PC-3 (cell line): ENCODE results near the gene UROD.

ENCODE experiments used
- EZH2phosphoT487 ChIP-seq: fragments of 300-600 bp; sonication (generic); IDR thresholded peaks from 2 replicates; pipeline ENCODE4 v1.6.1; 2018; ENCODE audit warnings: mild to moderate bottlenecking, antibody characterized with exemption, low read length, borderline replicate concordance
- TF ChIP-seq, protein P1 (sequence below): fragments of 300-600 bp; sonication (generic); conservative IDR thresholded peaks from 2 replicates; pipeline ENCODE4 v1.5.1; 2017; ENCODE audit warnings: antibody characterized with exemption, low read depth, mild to moderate bottlenecking, low read length

DNA sequence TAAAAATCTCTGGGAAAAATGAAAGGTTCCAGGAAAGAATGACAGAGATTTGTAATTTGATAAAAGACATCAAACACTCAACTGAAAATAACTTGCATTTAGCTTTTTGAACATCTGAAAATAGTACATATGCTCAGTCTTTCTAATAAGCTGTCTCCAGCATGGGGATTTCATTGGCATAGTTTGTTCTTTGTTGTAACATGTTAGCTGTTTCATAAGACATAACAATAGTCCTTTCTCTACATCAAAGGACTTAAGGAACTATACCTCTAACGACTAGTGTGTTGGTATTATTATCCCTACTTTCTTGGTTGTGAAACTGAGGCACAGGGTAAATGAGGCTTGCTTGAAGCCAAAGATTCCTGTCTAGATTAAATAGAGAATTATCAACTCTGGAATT, 47.7 kb upstream of the UROD start:
- TF ChIP-seq, protein P1, sequence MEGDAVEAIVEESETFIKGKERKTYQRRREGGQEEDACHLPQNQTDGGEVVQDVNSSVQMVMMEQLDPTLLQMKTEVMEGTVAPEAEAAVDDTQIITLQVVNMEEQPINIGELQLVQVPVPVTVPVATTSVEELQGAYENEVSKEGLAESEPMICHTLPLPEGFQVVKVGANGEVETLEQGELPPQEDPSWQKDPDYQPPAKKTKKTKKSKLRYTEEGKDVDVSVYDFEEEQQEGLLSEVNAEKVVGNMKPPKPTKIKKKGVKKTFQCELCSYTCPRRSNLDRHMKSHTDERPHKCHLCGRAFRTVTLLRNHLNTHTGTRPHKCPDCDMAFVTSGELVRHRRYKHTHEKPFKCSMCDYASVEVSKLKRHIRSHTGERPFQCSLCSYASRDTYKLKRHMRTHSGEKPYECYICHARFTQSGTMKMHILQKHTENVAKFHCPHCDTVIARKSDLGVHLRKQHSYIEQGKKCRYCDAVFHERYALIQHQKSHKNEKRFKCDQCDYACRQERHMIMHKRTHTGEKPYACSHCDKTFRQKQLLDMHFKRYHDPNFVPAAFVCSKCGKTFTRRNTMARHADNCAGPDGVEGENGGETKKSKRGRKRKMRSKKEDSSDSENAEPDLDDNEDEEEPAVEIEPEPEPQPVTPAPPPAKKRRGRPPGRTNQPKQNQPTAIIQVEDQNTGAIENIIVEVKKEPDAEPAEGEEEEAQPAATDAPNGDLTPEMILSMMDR: no peak
- TF ChIP-seq EZH2phosphoT487: no peak
